ENCODE data around the gene ANKRD13C.
A peak's percentile ranks its signal among the peaks of the same experiment; 100 is the strongest.

ANKRD13C gene

GRCh38 chr1:70220517-70221237 lies 133.8 kb downstream of the ANKRD13C start:
- Histone ChIP-seq H3K9ac (ENCODE audit: low read length) (peak overlapping the region; percentile 98), H3K9me3 (ENCODE audit: control insufficient read depth, insufficient read depth, low read depth, low read length) (no peaks in the 10 kb centered on the region), H3K4me3 (ENCODE audit: low read depth, low read length) (peak overlapping the region; percentile 84), H3K27ac (ENCODE audit: low read depth, low read length) (peak overlapping the region; percentile 97; the same call in 1 of the 2 replicates), H3K36me3 (ENCODE audit: control insufficient read depth, insufficient read depth, low read length) (peaks cover 38% of the 10 kb centered on the region), H3K27me3 (ENCODE audit: control insufficient read depth, insufficient read depth, low read length) (no peaks in the 10 kb centered on the region), H3K4me1 (ENCODE audit: control insufficient read depth, insufficient read depth, low read length) (0 out of 2 replicates have a peak, but pooled peaks cover 15% of the 10 kb centered on the region)

GRCh38 chr1:70220015-70220414 lies 134.5 kb downstream of the ANKRD13C start:
- Histone ChIP-seq H3K4me1 (ENCODE audit: control insufficient read depth, insufficient read depth, low read length) (0 out of 2 replicates have a peak, but pooled peaks cover 15% of the 10 kb centered on the region), H3K27ac (ENCODE audit: low read depth, low read length) (no peak overlapping the region), H3K9me3 (ENCODE audit: control insufficient read depth, insufficient read depth, low read depth, low read length) (no peaks in the 10 kb centered on the region), H3K36me3 (ENCODE audit: control insufficient read depth, insufficient read depth, low read length) (peaks cover 31% of the 10 kb centered on the region), H3K27me3 (ENCODE audit: control insufficient read depth, insufficient read depth, low read length) (no peaks in the 10 kb centered on the region), H3K9ac (ENCODE audit: low read length) (no peak overlapping the region), H3K4me3 (ENCODE audit: low read depth, low read length) (no peak overlapping the region)

DNA sequence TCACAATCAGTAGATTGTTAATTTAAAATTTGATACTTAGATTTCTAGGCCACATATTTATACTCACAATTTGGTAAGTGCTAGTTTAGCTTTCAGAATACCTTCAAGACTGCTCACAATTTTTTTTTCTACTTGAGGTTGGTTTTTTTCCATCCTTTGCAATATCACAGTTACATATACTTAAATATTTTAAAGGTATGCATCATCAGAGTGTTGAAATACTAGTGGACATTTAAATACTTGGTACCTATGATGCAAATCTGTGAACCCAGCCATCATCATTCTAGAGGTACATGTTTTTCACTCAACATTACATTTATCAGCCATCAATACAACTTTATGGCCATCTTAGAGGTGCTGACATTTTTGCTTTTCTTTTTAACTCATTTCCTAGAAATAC lies 143.0 kb downstream of the ANKRD13C start:
- Histone ChIP-seq H3K4me3 (ENCODE audit: low read depth, low read length) (no peak overlapping the region), H3K36me3 (ENCODE audit: control insufficient read depth, insufficient read depth, low read length) (peaks cover 11% of the 10 kb centered on the region; the same call in 1 of the 2 replicates), H3K4me1 (ENCODE audit: control insufficient read depth, insufficient read depth, low read length) (0 out of 2 replicates have a peak, but pooled peaks cover 1% of the 10 kb centered on the region), H3K9me3 (ENCODE audit: control insufficient read depth, insufficient read depth, low read depth, low read length) (no peaks in the 10 kb centered on the region), H3K9ac (ENCODE audit: low read length) (no peak overlapping the region), H3K27ac (ENCODE audit: low read depth, low read length) (no peak overlapping the region), H3K27me3 (ENCODE audit: control insufficient read depth, insufficient read depth, low read length) (no peaks in the 10 kb centered on the region)

GRCh38 chr1:70210820-70211219 lies 143.7 kb downstream of the ANKRD13C start:
- H3K27me3 ChIP-seq (ENCODE audit: control insufficient read depth, insufficient read depth, low read length) = no peaks in the 10 kb centered on the region
- H3K4me3 ChIP-seq (ENCODE audit: low read depth, low read length) = no peak overlapping the region
- peaks cover 6% of the 10 kb centered on the region; the same call in 1 of the 2 replicates for H3K36me3 ChIP-seq (ENCODE audit: control insufficient read depth, insufficient read depth, low read length)

More at GRCh38 chr1:70210820-70211219, 143.7 kb downstream of the ANKRD13C start:
- H3K9ac ChIP-seq (ENCODE audit: low read length) = no peak overlapping the region
- H3K9me3 ChIP-seq (ENCODE audit: control insufficient read depth, insufficient read depth, low read depth, low read length) = no peaks in the 10 kb centered on the region
- H3K27ac ChIP-seq (ENCODE audit: low read depth, low read length) = no peak overlapping the region
- 0 out of 2 replicates have a peak, but pooled peaks cover 2% of the 10 kb centered on the region for H3K4me1 ChIP-seq (ENCODE audit: control insufficient read depth, insufficient read depth, low read length)

All from HUES6 (cell line).